GM12892 (cell line): Measurements from ENCODE around the gene CREB3L1.

Experiments
- DNase-seq: peaks from one replicate; pipeline ENCODE4 v3.0.0; 2011; ENCODE audit not compliant: insufficient read length
- FAIRE-seq: peaks from 2 replicates; lab custom pipeline; 2011; peaks lifted over from hg19 to GRCh38; lab: Jason Lieb, UNC
- POLR2A ChIP-seq: IDR thresholded peaks from 2 replicates; pipeline ENCODE4 v1.6.1; 2011; ENCODE audit warnings: low read depth, low read length, control low read depth
- POLR2AphosphoS5 ChIP-seq: IDR thresholded peaks from 2 replicates; pipeline ENCODE4 v1.6.1; 2011; ENCODE audit warnings: low read depth, low read length, control low read depth
- TAF1 ChIP-seq: IDR thresholded peaks from 2 replicates; pipeline ENCODE4 v1.6.1; 2011; ENCODE audit warnings: low read depth, mild to moderate bottlenecking, control low read depth, low read length, borderline replicate concordance

CREB3L1 gene

DNA sequence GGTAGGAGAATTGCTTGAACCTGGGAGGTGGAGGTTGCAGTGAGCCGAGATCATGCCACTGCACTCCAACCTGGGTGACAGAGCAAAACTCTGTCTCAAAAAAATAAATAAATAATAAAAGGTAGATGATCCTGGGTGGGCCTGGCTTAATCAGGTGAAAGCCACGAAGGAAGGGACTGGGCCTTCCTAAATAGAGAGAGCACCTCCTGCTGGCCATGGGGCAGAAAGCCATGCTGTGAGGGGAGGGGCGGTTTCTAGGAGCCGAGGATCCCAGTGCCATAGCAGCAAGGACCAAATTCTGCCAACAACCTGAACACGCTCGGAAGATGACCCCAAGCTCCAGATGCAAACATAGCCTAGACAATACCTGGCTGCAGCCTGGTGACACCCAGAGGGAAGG, 45.3 kb downstream of the CREB3L1 start:
- TF ChIP-seq TAF1 (no peak), POLR2A (no peak), POLR2AphosphoS5 (no peak)
- DNase-seq = no peak
- no peak for FAIRE-seq

DNA sequence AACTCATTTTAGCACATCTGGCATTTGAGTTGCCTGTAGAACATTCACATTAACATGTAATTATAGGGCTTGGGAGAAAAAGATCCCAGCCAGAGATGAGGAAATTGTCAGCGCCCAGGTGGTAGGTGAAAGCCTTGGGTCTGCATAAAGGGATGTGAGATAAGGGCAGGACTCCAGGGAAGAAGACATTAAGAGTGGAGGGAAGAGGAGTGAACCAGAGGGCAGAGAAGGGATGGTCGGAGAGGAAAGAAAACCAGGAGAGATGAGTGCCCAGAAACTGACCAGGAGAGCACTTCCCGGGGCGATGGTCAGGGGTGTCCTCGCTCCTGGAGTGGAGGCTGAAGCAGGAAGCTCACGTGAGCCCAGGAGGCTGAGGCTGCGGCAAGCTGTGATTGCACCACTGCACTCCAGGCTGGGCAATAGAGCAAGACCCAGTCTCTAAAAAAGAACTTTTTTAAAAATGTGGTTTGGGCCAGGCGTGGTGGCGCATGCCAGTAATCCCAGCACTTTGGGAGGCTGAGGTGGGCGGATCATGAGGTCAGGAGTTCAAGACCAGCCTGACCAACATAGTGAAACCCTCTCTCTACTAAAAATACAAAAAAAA, 49.5 kb downstream of the CREB3L1 start:
- TF ChIP-seq POLR2AphosphoS5 (no peak), TAF1 (no peak), POLR2A (no peak)
- DNase-seq (no peak), FAIRE-seq (no peak)

DNA sequence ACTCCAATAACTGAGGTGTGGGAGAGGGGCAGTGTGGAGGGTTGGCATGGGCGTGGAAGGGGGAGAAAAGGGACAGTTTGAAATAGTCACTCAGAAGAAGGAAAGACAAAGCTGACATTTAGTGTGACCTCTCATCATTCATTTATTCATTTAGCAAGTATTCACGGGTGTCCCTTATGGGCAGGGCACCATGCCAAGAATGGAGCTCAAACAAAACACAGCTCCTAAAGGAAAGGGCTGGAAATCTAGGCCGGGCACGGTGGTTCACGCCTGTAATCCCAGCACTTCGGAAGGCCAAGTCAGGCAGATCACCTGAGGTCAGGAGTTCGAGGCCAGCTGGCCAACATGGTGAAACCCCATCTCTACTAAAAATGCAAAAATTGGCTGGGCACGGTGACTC, 50.4 kb downstream of the CREB3L1 start:
- DNase-seq (no peak), FAIRE-seq (no peak)
- TF ChIP-seq POLR2AphosphoS5 = no peak
- TF ChIP-seq TAF1 = no peak
- TF ChIP-seq POLR2A = no peak

DNA sequence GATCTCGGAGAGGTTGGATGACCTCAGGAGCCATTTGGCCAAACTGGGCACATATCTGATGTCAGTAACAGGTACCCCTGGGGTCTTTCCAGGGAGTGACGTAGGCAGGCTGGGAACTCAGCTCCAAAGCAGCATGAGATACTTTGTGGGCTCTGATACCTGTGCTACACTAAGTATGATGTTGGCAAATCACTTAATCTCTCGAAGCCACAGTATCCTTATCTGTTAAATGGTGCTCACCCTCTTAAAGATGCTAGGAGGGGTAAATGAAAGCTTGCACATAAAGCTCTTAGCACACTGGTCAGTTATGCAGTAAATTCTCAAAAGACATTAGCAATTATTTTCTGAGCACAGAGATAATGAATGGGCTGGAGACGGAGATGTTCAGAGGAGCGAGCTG, 52.7 kb downstream of the CREB3L1 start:
- FAIRE-seq (peak; percentile 9), DNase-seq (no peak)
- TF ChIP-seq POLR2AphosphoS5 (no peak), TAF1 (no peak), POLR2A (no peak)

DNA sequence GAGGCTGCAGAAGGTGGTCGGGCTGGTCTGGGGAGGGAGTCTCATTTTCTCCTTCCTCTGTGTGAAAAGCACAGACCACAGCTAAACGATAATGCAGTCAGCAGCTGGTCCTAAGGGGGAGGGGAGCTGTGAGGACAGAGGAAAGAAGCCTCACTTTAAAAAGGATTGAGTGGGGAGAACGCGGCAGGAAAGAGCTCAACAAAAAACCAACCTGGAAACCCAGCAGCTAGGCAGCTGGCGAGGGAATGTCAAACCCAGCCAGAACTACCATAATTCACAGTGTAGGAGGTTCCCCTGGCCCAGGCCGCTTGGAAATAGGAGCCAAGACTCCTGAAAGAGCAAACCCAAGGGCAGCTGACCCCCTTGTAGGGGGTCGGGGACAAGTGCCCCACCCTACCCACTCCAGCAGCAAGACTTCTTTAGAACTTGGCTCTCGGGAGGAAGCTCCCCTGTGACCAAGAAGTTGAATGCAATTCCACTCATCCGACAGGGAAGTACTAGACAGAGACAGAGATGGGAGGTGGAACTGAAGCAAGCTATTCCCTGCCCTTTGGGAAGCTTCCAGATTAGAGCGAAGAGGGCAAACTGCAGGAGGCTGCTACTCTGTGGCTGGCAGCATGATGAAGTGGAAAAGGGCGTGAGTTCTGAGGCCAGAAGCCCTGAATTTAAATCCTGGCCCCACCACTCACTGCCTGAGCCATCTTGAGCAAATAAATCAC, 53.3 kb downstream of the CREB3L1 start:
- FAIRE-seq (peak; percentile 14), DNase-seq (no peak)

DNA sequence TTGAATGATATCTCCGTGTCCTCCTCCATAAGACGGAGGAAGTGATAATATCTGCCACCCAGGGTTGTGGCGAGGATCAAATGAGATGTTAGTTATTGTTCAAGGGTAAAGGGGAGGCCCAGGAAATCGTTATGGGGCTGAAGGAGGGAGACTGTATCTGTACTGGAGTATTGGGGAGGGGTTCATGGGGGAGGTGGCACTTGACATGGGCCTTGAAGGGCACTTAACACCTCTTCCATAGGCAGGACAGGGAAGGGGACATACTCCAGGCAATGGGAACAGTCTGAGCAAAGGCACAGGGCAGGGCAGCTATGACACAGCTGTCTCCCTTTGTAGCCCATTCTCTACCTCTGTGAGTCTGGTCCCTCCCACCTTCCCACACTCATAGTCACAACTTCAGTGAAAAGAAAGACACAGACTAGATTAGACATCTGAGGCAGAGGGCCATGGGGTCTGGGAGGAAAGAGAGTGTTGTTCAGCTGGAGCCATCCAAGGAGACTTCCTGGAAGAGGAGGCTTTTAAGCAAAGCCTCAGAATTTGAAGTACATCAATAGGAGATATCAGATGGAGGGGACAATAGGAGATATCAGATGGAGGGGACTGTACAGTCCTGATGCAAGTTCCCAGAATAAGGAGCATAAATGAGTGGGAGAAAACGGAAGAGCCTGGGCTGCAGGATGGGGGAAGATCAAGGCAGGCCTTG, 54.0 kb downstream of the CREB3L1 start:
- DNase-seq = no peak
- FAIRE-seq = no peak
- TF ChIP-seq POLR2AphosphoS5 (no peak), POLR2A (no peak), TAF1 (no peak)

More for the DNA sequence above, 53.3 kb downstream of the CREB3L1 start:
- TF ChIP-seq POLR2AphosphoS5 (no peak), POLR2A (no peak), TAF1 (no peak)

DNA sequence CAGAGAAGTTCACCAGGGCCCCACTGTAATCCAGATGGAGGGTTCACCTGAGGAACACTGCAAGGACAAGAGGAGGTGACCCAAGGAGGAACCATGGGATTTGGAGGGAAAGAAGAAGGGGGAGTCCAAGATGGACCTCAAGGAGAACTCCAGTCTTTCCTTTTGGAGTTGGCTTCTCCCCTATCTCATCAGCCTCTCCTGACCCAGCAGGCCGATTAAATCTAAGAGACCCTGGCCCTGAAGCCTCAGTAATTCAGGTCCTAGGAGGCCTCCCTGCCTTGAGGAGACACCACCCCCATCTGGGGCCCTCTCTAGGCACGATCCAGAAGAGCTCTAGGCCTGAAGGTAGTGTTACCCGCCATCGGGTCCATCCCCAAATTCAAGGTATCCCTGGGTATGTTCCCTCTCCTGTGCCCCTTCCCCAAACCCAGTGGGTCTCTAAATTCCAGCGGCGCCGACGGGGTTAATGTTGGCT, 54.7 kb downstream of the CREB3L1 start:
- FAIRE-seq = no peak
- no peak for DNase-seq
- TF ChIP-seq POLR2AphosphoS5 = no peak
- TF ChIP-seq POLR2A = no peak
- TF ChIP-seq TAF1 = no peak

DNA sequence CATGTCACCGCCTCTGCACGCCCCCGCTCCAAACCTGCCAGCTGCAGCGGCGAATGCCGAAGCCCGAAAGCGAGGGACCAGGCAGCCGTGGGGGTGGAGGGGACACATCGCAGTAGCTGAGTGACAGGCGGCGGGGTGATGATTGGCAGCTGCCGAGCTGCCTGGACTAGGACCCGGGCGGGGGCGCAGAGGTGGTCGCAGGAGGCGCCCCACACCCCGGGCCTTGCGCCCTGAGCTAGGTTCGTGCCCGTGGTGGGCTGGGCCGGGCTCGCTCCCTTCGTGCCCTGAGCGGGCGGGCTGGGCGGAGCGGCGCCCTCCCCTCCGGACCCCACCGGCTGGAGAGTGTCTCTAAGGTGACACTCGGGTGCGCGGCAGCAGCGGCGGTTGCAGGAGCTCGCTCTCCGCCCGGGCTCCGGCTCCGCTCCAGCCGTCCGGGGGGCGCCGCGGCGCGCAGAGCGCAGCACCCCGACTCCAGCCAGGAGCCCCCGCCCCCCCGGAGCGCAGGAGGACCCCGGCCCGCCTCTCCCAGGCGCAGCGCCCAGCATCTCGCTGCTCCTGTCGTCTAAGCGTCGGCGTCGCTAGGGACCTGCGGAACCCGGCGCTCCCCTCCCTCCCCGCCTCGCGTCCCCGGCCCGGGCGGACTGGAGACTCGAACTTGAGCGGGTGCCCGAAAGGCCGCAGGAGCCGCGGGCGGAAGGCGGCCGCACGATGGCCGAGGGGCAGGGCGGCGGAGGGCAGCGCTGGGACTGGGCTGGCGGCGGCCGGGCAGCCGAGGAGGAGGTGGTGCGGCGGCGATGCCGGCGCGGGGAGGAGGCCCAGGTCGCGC, 55.3 kb downstream of the CREB3L1 start:
- FAIRE-seq (no peak), DNase-seq (no peak)
- TF ChIP-seq POLR2A = no peak
- TF ChIP-seq POLR2AphosphoS5 = no peak
- TF ChIP-seq TAF1 = no peak

DNA sequence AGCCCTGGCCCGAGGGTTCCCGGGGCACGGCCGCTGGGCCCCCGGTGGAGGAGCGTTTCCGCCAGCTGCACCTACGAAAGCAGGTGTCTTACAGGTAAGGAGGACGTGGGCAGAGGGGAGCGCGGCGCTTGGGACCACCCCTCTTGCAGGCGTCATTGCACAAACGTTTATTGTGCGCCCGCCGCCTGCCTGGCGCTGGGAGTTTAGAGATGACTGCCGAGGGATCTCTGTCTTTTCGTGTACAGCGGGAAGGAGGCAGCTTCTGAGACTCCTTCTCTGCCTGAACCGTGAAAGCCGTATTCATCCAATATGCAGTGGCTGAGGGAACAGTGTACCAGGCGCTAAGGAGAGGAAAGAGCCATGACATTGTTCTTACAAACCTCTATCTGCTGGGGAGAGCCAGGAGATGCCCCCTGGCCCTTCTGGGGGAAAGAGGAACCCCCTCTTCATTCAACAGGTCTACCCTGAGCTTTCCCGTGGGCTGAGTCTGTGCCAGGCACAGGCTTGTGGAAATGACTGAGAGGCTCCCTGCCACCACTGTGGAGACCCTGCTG, 56.0 kb downstream of the CREB3L1 start:
- no peak for DNase-seq

DNA sequence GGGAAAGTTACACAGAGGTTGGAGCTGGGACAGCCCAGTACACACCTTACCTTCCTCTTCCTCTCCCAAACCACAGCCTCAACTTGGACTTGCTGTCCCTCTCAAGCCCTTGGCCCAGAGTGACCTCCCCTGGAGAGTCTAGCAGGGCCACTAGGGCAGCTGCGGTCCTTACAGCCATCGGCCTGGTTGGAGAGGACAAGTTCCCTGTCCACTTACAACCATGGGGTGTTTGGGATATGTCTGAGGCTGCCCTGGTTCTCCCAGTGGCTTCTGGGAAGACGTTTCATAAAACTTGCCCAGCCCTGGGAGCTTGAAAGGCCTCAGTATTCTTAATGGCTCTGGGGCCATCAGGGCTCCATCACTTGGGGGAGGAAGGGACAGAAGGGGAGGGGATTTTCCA, 56.7 kb downstream of the CREB3L1 start:
- no peak for FAIRE-seq
- DNase-seq = no peak
- TF ChIP-seq TAF1 = no peak
- TF ChIP-seq POLR2A = no peak
- no peak for TF ChIP-seq POLR2AphosphoS5

More for the DNA sequence above, 56.0 kb downstream of the CREB3L1 start:
- FAIRE-seq = no peak
- no peak for TF ChIP-seq POLR2A
- TF ChIP-seq POLR2AphosphoS5 = no peak
- no peak for TF ChIP-seq TAF1
